Activated CD4-positive, alpha-beta memory T cell treated with anti-CD3 and anti-CD28 coated beads, Interleukin-2, amount 10 ng/mL, durations not matched to agents 7 days and 5 days (primary cell): ENCODE measurements around the gene TRPV5. TPM values are rescaled to one million over a fixed set of nuclear protein-coding genes. Genes with fewer than 3 reads are reported as not detected.

Source experiments
- CTCF ChIA-PET: fragments of 350-600 bp; sonication (Branson Sonifier 250); formaldehyde crosslinking; loops from one replicate; lab custom pipeline; 2021; ENCODE audit warnings: antibody characterized with exemption, inconsistent platforms; lab: Charles Lee
- POLR2A ChIA-PET: fragments of 350-600 bp; sonication (Branson Sonifier 250); formaldehyde crosslinking; loops from one replicate; lab custom pipeline; 2021; ENCODE audit warnings: antibody characterized with exemption; lab: Charles Lee
- DNase-seq: peaks from one replicate; pipeline ENCODE4 v3.0.0-alpha.2; 2020
- H3K27ac Mint-ChIP-seq: one replicate; pipeline ENCODE4 v1.8.0; 2021; ENCODE audit warnings: mild to moderate bottlenecking, mixed read lengths
- H3K27me3 Mint-ChIP-seq: one replicate; pipeline ENCODE4 v1.8.0; 2021; ENCODE audit warnings: mixed read lengths
- H3K36me3 Mint-ChIP-seq: one replicate; pipeline ENCODE4 v1.8.0; 2021; ENCODE audit warnings: low read depth, mixed read lengths
- H3K4me1 Mint-ChIP-seq: one replicate; pipeline ENCODE4 v1.8.0; 2021; ENCODE audit warnings: mixed read lengths
- H3K4me3 Mint-ChIP-seq: one replicate; pipeline ENCODE4 v1.8.0; 2021; ENCODE audit warnings: mild to moderate bottlenecking, mixed read lengths
- H3K9me3 Mint-ChIP-seq: one replicate; pipeline ENCODE4 v1.8.0; 2021; ENCODE audit warnings: mixed read lengths
- total RNA-seq, 2 experiments: library from RNA; stranded (reverse); gene quantifications; one replicate each; pipeline ENCODE4 v1.2.3, GENCODE V29; 2021

TRPV5 gene
- total RNA-seq, 2 experiments from 2014 or later: not detected

GRCh38 chr7:142874409-142874808 is 59.1 kb downstream of the TRPV5 start:
- Mint-ChIP-seq H3K27me3 (no peaks in the 10 kb centered on the region), H3K9me3 (no peaks in the 10 kb centered on the region), H3K27ac (no peak overlapping the region), H3K4me3 (no peak overlapping the region), H3K4me1 (no peaks in the 10 kb centered on the region), H3K36me3 (no peaks in the 10 kb centered on the region)
- no peak for DNase-seq
- POLR2A ChIA-PET: no interaction called here
- CTCF ChIA-PET: interaction anchor here (0.6 to 3.0 kb wide), 3 partner anchors 8 to 16 kb away, joined by 4 to 20 read pairs (median 4); no protein-coding TSS in a partner anchor

- CTCF ChIA-PET: interaction anchor here (1.0 to 3.0 kb wide), 11 partner anchors 8 to 366 kb away, joined by 3 to 20 read pairs (median 5); no protein-coding TSS in a partner anchor
- Mint-ChIP-seq H3K9me3 (no peaks in the 10 kb centered on the region), H3K4me3 (no peak overlapping the region), H3K4me1 (no peaks in the 10 kb centered on the region), H3K27ac (no peak overlapping the region), H3K36me3 (no peaks in the 10 kb centered on the region), H3K27me3 (no peaks in the 10 kb centered on the region)
- DNase-seq: no peak
- POLR2A ChIA-PET: no interaction called here
Observed at GRCh38 chr7:142873871-142874270, 59.7 kb downstream of the TRPV5 start.

GRCh38 chr7:142873281-142873784 is 60.2 kb downstream of the TRPV5 start:
- POLR2A ChIA-PET: no interaction called here
- no peaks in the 10 kb centered on the region for H3K4me1 Mint-ChIP-seq
- DNase-seq: peak; percentile 34

GRCh38 chr7:142872106-142872675 is 61.4 kb downstream of the TRPV5 start:
- ChIA-PET CTCF (interaction anchor here (0.8 to 3.0 kb wide), 10 partner anchors 9 to 343 kb away, joined by 3 to 20 read pairs (median 6); no protein-coding TSS in a partner anchor), POLR2A (no interaction called here)
- Mint-ChIP-seq H3K9me3 (no peaks in the 10 kb centered on the region), H3K4me3 (no peak overlapping the region), H3K27me3 (no peaks in the 10 kb centered on the region), H3K27ac (no peak overlapping the region), H3K4me1 (no peaks in the 10 kb centered on the region), H3K36me3 (no peaks in the 10 kb centered on the region)
- no peak for DNase-seq

More at GRCh38 chr7:142873281-142873784, 60.2 kb downstream of the TRPV5 start:
- CTCF ChIA-PET: interaction anchor here (0.6 to 3.0 kb wide), 20 partner anchors 9 to 367 kb away, joined by 3 to 20 read pairs (median 4); partner anchors contain the start of gene TAS2R40
- H3K9me3 Mint-ChIP-seq: no peaks in the 10 kb centered on the region
- H3K4me3 Mint-ChIP-seq: no peak overlapping the region
- no peak overlapping the region for H3K27ac Mint-ChIP-seq
- H3K36me3 Mint-ChIP-seq: no peaks in the 10 kb centered on the region
- no peaks in the 10 kb centered on the region for H3K27me3 Mint-ChIP-seq

GRCh38 chr7:142871260-142872105 is 62.1 kb downstream of the TRPV5 start:
- H3K4me3 Mint-ChIP-seq: no peak overlapping the region
- H3K9me3 Mint-ChIP-seq: no peaks in the 10 kb centered on the region
- DNase-seq: no peak
- no peaks in the 10 kb centered on the region for H3K36me3 Mint-ChIP-seq
- H3K27ac Mint-ChIP-seq: no peak overlapping the region
- no peaks in the 10 kb centered on the region for H3K27me3 Mint-ChIP-seq
- H3K4me1 Mint-ChIP-seq: no peaks in the 10 kb centered on the region
- ChIA-PET POLR2A (no interaction called here), CTCF (interaction anchor here (1.1 to 3.0 kb wide), 4 partner anchors 8 to 132 kb away, joined by 3 to 20 read pairs (median 7); no protein-coding TSS in a partner anchor)

GRCh38 chr7:142870566-142871259 is 62.8 kb downstream of the TRPV5 start:
- DNase-seq: peak; percentile 14
- Mint-ChIP-seq H3K27ac (no peak overlapping the region), H3K9me3 (no peaks in the 10 kb centered on the region), H3K4me1 (no peaks in the 10 kb centered on the region), H3K4me3 (no peak overlapping the region), H3K36me3 (no peaks in the 10 kb centered on the region), H3K27me3 (no peaks in the 10 kb centered on the region)
- ChIA-PET CTCF (interaction anchor here (1.1 kb wide), 1 partner anchor 9 kb away, joined by 3 read pairs; no protein-coding TSS in a partner anchor), POLR2A (no interaction called here)

- H3K27me3 Mint-ChIP-seq: no peaks in the 10 kb centered on the region
- no peaks in the 10 kb centered on the region for H3K9me3 Mint-ChIP-seq
- DNase-seq: no peak
- ChIA-PET CTCF (interaction anchor here (1.5 kb wide), 1 partner anchor 10 kb away, joined by 7 read pairs; no protein-coding TSS in a partner anchor), POLR2A (no interaction called here)
- no peak overlapping the region for H3K4me3 Mint-ChIP-seq
- H3K36me3 Mint-ChIP-seq: no peaks in the 10 kb centered on the region
- H3K27ac Mint-ChIP-seq: no peak overlapping the region
- H3K4me1 Mint-ChIP-seq: no peaks in the 10 kb centered on the region
Observed at GRCh38 chr7:142870147-142870559, 63.4 kb downstream of the TRPV5 start.

GRCh38 chr7:142869434-142869833 is 64.1 kb downstream of the TRPV5 start:
- POLR2A ChIA-PET: no interaction called here
- H3K4me3 Mint-ChIP-seq: no peak overlapping the region
- H3K27ac Mint-ChIP-seq: no peak overlapping the region
- no peak for DNase-seq
- no peaks in the 10 kb centered on the region for H3K36me3 Mint-ChIP-seq
- H3K9me3 Mint-ChIP-seq: no peaks in the 10 kb centered on the region
- CTCF ChIA-PET: interaction anchor here (1.5 kb wide), 1 partner anchor 10 kb away, joined by 7 read pairs; no protein-coding TSS in a partner anchor
- no peaks in the 10 kb centered on the region for H3K4me1 Mint-ChIP-seq
- H3K27me3 Mint-ChIP-seq: no peaks in the 10 kb centered on the region

- Mint-ChIP-seq H3K27me3 (no peaks in the 10 kb centered on the region), H3K9me3 (no peaks in the 10 kb centered on the region), H3K27ac (no peak overlapping the region), H3K36me3 (no peaks in the 10 kb centered on the region), H3K4me1 (no peaks in the 10 kb centered on the region), H3K4me3 (no peak overlapping the region)
- CTCF ChIA-PET: interaction anchor here (1.5 kb wide), 1 partner anchor 11 kb away, joined by 7 read pairs; no protein-coding TSS in a partner anchor
- DNase-seq: peak; percentile 11
- POLR2A ChIA-PET: no interaction called here
Observed at GRCh38 chr7:142868986-142869415, 64.5 kb downstream of the TRPV5 start.

- Mint-ChIP-seq H3K4me3 (no peak overlapping the region), H3K27ac (no peak overlapping the region), H3K9me3 (no peaks in the 10 kb centered on the region), H3K36me3 (no peaks in the 10 kb centered on the region), H3K27me3 (no peaks in the 10 kb centered on the region), H3K4me1 (no peaks in the 10 kb centered on the region)
- ChIA-PET POLR2A (no interaction called here), CTCF (interaction anchor here (1.5 kb wide), 1 partner anchor 11 kb away, joined by 7 read pairs; no protein-coding TSS in a partner anchor)
- DNase-seq: peak; percentile 4
Observed at GRCh38 chr7:142868188-142868985, 65.2 kb downstream of the TRPV5 start.

GRCh38 chr7:142867398-142868187 is 66.0 kb downstream of the TRPV5 start:
- ChIA-PET POLR2A (no interaction called here), CTCF (interaction anchor here (1.9 kb wide), 1 partner anchor 264 kb away, joined by 4 read pairs; no protein-coding TSS in a partner anchor)
- peak; percentile 11 for DNase-seq
- Mint-ChIP-seq H3K36me3 (no peaks in the 10 kb centered on the region), H3K4me3 (no peak overlapping the region), H3K27ac (no peak overlapping the region), H3K9me3 (no peaks in the 10 kb centered on the region), H3K4me1 (no peaks in the 10 kb centered on the region), H3K27me3 (no peaks in the 10 kb centered on the region)
